ENCODE results near the gene RREB1.

Gene RREB1

GRCh38 chr6:7229376-7230326, 121.9 kb downstream of the RREB1 start:
- DNase-seq = no peak

DNA sequence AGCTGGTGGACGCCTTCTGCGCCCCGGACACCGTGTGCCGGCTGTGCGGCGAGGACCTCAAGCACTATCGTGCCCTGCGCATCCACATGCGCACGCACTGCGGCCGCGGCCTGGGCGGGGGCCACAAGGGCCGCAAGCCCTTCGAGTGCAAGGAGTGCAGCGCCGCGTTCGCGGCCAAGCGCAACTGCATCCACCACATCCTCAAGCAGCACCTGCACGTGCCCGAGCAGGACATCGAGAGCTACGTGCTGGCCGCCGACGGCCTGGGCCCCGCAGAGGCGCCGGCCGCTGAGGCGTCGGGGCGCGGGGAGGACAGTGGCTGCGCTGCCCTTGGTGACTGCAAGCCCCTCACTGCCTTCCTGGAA, 122.5 kb downstream of the RREB1 start:
- no peak for DNase-seq

DNA sequence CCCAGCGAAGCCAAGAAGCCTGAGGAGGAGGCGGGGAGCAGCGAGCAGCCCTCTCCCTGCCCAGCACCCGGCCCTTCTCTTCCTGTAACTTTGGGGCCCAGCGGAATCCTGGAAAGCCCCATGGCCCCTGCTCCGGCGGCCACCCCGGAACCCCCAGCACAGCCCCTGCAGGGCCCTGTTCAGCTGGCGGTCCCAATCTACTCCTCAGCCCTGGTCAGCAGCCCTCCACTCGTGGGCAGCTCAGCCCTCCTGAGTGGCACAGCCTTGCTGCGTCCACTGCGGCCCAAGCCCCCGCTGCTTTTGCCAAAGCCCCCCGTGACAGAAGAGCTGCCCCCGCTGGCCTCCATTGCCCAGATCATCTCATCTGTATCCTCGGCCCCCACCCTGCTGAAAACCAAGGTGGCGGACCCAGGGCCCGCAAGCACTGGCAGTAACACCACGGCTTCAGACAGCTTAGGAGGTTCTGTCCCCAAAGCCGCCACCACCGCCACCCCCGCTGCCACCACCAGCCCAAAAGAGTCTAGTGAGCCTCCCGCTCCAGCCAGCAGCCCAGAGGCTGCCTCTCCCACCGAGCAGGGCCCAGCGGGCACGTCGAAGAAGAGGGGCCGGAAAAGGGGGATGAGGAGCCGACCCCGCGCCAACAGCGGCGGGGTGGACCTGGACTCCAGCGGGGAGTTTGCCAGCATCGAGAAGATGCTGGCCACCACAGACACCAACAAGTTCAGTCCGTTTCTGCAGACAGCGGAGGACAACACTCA, 123.4 kb downstream of the RREB1 start:
- no peak for DNase-seq

DNA sequence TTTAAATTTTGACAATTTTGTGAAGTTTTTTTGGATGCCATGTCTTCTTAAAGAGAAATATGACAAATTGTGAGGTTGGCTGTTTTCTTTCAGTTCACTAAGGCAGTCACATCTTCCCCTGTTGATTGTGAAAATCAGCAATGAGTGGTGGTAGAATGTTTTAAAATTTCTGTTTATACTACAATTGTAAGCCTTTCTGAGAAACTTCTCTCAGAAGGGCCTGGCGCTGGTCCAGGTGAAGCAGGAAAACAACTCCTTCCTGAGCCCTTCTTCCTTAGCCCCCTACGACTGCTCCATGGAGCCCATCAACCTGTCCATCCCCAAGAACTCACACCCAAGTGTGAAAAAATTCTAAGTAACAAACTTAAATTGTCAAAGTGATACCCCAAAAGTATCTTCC, 124.6 kb downstream of the RREB1 start:
- DNase-seq = no peak

DNA sequence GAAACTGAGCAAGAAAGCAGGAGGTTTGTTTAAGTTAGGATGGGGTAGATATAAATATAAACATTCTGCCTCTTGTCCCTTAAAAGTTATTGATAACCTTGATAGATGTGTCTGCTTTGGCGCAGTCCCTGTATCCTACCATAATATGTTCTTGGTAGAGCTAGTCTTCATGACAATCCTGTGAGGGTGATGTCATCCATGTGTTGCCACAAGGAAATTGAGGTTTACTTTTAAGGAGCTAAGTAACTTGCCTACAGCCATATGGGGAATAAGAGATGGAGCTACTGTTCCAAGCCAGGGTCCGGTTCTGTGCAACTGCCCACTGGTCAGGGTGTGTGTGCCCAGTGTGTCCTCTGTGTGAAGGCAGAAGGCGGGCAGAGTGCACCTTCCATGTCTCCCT, 126.8 kb downstream of the RREB1 start:
- no peak for DNase-seq

- no peak for DNase-seq
These were observed 128.0 kb downstream of the RREB1 start for GRCh38 chr6:7235712-7236305.

DNA sequence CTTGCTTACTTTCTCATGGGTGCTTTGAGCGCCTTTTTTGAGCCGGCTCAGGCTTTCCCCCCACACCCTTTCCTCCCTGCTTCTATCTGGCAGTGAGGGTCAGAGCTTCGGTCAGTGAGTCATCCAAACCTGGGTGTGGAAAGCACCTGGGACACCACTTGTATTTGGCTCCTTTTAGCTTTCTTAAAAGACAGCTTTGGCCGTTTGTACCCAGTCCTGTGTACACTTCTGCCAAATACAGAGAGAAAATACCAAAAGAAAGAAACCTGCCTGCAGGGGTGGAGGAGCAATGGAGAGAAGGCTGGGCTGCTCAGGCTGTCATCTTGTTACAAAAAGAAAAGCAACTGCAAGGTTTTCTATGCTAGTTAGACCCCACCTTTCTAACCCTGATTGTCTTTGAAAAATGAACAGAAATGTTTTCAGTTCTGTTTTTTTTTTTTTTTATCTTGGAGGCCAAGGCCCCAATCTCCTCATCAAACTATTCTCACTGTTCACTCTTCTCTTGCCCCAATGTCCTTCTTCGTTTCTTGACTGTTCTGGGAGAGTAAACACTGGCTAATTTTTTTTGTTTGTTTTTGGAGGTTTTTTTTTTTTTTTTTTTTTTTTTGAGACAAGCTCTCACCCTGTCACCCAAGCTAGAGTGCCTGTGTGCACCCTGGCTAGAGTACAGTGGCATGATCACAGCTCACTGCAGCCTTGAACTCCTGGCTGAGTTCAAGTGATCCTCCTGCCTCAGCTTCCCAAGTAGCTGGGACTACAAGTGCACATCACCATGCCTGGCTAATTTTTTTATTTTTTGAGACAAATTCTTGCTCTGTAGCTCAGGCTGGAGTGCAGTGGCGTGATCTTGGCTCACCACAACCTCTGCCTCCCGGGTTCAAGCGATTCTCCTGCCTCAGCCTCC, 128.8 kb downstream of the RREB1 start:
- DNase-seq = no peak

- no peak for DNase-seq
These were observed 130.0 kb downstream of the RREB1 start for GRCh38 chr6:7237653-7238188.

GRCh38 chr6:7238526-7238899, 130.8 kb downstream of the RREB1 start:
- no peak for DNase-seq

GRCh38 chr6:7238900-7239589, 131.3 kb downstream of the RREB1 start:
- peak; percentile 76 for DNase-seq

GRCh38 chr6:7239590-7239948, 131.8 kb downstream of the RREB1 start:
- DNase-seq = no peak

GRCh38 chr6:7240351-7240750, 132.6 kb downstream of the RREB1 start:
- DNase-seq = no peak

GRCh38 chr6:7241160-7241559, 133.4 kb downstream of the RREB1 start:
- no peak for DNase-seq

DNA sequence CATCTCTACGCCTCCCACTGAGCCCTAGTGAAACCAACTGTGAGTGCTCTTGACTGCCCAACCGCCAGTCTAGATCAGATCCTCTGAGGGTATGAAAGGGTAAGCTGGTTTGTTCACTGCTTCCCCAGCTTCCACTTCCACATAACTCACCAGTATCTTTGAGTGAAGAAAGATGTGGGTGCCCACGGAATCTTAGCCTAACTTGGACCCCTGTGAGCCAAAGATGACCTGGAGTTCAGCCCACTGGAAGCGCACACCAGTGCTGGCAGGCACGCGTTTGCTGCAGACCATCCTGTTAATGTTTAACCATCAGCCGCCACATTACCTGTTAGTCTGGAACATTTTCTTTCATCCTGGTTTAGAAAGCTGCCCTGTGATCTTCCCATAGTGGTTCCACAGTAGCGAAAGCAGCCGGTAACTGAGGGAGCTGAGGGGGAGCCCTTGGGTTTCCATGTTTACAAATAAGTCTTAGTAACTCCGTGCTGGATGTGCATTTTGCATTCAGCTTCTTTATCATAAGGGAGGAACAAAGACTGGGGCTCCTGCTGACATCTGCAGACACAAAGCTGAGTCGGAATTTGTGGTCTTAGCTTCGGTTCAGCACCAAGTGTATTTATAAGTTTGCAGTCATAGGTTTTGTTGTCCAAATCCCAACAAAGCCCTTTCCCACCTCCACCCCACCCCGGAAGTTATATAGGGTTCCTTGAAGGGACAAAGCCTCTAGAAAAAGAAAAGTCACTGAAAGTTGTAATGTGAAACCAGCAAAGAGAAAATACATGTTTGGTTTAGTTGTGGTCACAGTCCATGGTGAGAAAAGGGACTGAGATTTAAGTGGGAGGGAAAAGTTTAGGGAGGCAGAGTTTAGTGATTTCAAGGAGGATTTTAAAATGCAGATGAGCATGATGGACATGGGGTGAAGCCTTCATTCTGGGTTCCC, 134.2 kb downstream of the RREB1 start:
- no peak for DNase-seq

GRCh38 chr6:7242835-7243178, 135.0 kb downstream of the RREB1 start:
- no peak for DNase-seq

DNA sequence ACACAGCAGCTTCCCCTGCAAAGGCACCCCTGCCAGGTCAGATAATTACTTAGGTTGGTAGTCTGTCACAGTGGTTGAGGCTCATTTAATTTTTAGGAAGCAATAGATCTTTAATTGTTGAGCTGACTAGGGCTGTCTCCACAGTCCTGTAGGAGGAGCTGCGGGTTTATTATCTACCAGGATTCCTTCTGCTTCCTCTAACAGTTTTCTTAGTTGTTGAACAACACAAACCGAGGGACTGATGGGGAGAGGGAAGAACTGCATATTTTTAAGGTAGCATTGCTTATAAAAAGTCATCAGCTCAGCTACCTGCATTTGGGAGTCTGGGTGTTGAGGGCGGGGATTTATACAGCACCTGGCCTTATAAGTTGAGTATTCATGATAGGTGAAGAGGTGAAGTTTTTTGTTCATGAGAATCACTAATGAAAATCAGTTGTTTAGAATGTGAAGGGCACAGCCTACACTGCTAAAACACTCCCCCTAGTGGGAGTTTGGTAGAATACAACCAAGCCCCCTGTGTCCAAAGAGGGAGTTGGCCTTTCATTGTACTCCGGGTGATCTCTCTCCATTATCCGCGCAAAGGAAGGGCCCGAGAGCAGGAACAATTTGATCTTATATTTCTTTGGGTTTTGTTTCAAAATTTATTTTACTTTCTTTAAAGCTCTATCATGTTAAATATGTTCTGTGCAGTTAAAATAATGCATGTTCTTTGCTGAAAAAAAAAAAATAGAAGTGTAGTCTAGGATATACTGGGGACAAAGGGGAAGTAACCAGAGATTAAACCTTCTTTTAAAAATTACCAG, 135.6 kb downstream of the RREB1 start:
- peak; percentile 70 for DNase-seq

- no peak for DNase-seq
These were observed 138.1 kb downstream of the RREB1 start for GRCh38 chr6:7245668-7246393.

DNA sequence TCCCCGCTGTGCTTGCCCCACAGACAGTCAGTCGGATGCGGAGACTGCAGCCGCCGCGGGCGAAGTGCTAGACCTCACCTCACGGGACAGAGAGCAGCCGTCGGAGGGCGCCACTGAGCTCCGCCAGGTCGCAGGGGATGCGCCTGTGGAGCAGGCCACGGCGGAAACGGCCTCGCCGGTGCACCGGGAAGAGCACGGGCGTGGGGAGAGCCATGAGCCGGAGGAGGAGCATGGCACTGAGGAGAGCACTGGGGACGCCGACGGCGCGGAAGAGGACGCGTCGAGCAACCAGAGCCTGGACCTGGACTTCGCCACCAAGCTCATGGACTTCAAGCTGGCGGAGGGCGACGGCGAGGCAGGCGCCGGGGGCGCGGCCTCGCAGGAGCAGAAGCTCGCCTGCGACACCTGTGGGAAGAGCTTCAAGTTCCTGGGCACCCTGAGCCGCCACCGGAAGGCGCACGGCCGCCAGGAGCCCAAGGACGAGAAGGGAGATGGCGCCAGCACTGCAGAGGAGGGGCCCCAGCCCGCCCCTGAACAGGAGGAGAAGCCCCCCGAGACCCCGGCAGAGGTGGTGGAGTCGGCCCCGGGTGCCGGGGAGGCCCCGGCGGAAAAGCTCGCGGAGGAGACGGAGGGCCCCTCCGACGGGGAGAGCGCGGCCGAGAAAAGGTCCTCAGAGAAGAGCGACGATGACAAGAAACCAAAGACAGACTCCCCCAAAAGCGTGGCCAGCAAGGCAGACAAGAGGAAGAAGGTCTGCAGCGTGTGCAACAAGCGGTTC, 138.8 kb downstream of the RREB1 start:
- DNase-seq = no peak

DNA sequence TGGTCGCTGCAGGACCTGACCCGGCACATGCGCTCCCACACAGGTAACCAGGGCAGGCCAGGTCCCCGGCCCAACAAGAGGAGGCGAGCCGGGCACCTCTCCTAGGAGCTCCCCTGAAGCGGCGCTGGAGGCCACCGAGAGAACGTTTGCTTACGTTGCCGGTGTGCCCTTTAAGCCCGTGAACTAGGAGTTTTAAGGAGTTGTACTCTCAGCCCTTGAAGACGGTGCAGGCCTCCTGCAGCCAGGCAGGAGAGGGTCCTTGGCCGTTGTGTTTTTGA, 139.4 kb downstream of the RREB1 start:
- no peak for DNase-seq
